ENCODE data around the gene CARF.

The CARF gene

GRCh38 chr2:202911203-202911511, 918 bp upstream of the CARF start:
- POLR2A ChIA-PET = interaction anchor here (0.8 to 1.7 kb wide), 3 partner anchors 36 to 328 kb away, joined by 3 to 9 read pairs (median 7); partner anchors contain the start of gene CYP20A1
- CTCF ChIA-PET = interaction anchor here (0.6 kb wide), 2 partner anchors 188 to 281 kb away, joined by 3 read pairs; no protein-coding TSS in a partner anchor
- Histone ChIP-seq H3K27ac (ENCODE audit: extremely low read depth, low read depth, low read length) (peak overlapping the region; percentile 64), H3K36me3 (ENCODE audit: control insufficient read depth in 2 of 2, insufficient read depth in 1 of 2, low read length in 2 of 2) (peaks cover 8 to 10% of the 10 kb centered on the region in 2 experiments), H3K4me1 (ENCODE audit: control insufficient read depth, insufficient read depth, low read length) (peaks cover 2% of the 10 kb centered on the region; the same call in 1 of the 2 replicates), H3K4me3 (ENCODE audit: low read depth, low read length) (peak overlapping the region; percentile 67), H3K9me3 (ENCODE audit: control insufficient read depth, insufficient read depth, low read depth, low read length) (no peaks in the 10 kb centered on the region)
- TF ChIP-seq ZNF707 (tag by site-specific recombination; IDR thresholded peaks at IDR 0.05) (no peak), ZNF10 (tag by site-specific recombination; IDR thresholded peaks at IDR 0.05) (no peak), ZNF416 (tag by site-specific recombination; IDR thresholded peaks at IDR 0.05) (no peak), PRDM10 (tag by site-specific recombination; IDR thresholded peaks at IDR 0.05) (peak; percentile 68; the same call in 1 of the 2 replicates), ZNF280D (tag by site-specific recombination; IDR thresholded peaks at IDR 0.05) (no peak), KLF9 (tag by site-specific recombination; IDR thresholded peaks at IDR 0.05; ENCODE audit: low read depth) (no peak), ZBTB6 (tag by site-specific recombination; IDR thresholded peaks at IDR 0.05) (no peak), ZNF560 (tag by site-specific recombination; IDR thresholded peaks at IDR 0.05; ENCODE audit: borderline replicate concordance) (no peak), ZNF501 (tag by site-specific recombination; IDR thresholded peaks at IDR 0.05) (0 out of 2 replicates have a peak, but pooled peaks have one; percentile 12), ZBTB8A (tag by site-specific recombination; IDR thresholded peaks at IDR 0.05) (no peak), ZNF792 (tag by site-specific recombination; IDR thresholded peaks at IDR 0.05) (no peak), ZBTB11 (tag by site-specific recombination; conservative IDR thresholded peaks at IDR 0.05; ENCODE audit: low read depth) (0 out of 2 replicates have a peak, but pooled peaks have one; percentile 19), GLIS1 (tag by site-specific recombination; IDR thresholded peaks at IDR 0.05) (no peak)

All from HEK293 (cell line).